A549 (cell line): ENCODE data around the gene SEL1L3. TPM values are rescaled to one million over a fixed set of nuclear protein-coding genes. Genes with fewer than 3 reads are reported as not detected.

Experiments
- ATAC-seq, 2 experiments: fragments of 200-7000 bp in 1 of 2; fragments of >200 bp in 1 of 2; cut with Nextera tagmentation in 1 of 2; cut with Tn5 transposase in 1 of 2; 3 replicates each; pipeline versions ENCODE4 v1.8.0 to v1.9.1; 2018 to 2020; ENCODE audit warnings: mild to moderate bottlenecking in 1 of 2, moderate library complexity in 1 of 2
- CTCF ChIA-PET: fragments of 300-600 bp; sonication (Branson Sonifier 250); formaldehyde crosslinking; extraction: SDS; loops from one replicate; lab custom pipeline; 2021; ENCODE audit warnings: antibody characterized with exemption, inconsistent platforms; lab: Yijun Ruan, JAX
- POLR2A ChIA-PET: fragments of 350-600 bp; formaldehyde crosslinking; extraction: SDS; loops from one replicate; lab custom pipeline; 2021; ENCODE audit warnings: antibody characterized with exemption, inconsistent platforms; lab: Yijun Ruan, JAX
- DNase-seq, 2 experiments: peaks; one replicate each; pipeline versions ENCODE4 v3.0.0 to v3.0.0-alpha.2; 2011 to 2016; ENCODE audit warnings: low read depth in 1 of 2, low spot score in 1 of 2
- FAIRE-seq: peaks from 2 replicates; lab custom pipeline; 2011; peaks lifted over from hg19 to GRCh38; lab: Jason Lieb, UNC
- H3K27ac ChIP-seq, 2 experiments: fragments of >200 bp; sonication (Bioruptor Twin); formaldehyde crosslinking; 3 replicates each; pipeline ENCODE4 v1.5.1; 2016 to 2017
- H3K4me1 ChIP-seq: fragments of >200 bp; sonication (Bioruptor Twin); formaldehyde crosslinking; 3 replicates; pipeline ENCODE4 v1.6.1; 2016
- H3K4me2 ChIP-seq: fragments of >200 bp; sonication (Bioruptor Twin); formaldehyde crosslinking; 3 replicates; pipeline ENCODE4 v1.6.1; 2016
- H3K4me3 ChIP-seq: fragments of >200 bp; sonication (Bioruptor Twin); formaldehyde crosslinking; 3 replicates; pipeline ENCODE4 v1.5.1; 2016
- H3K9me3 ChIP-seq: fragments of >200 bp; sonication (Bioruptor Twin); formaldehyde crosslinking; 3 replicates; pipeline ENCODE4 v1.6.1; 2016
- CBX2 ChIP-seq: fragments of 200-600 bp; sonication (generic); IDR thresholded peaks from 2 replicates; pipeline ENCODE4 v1.6.1; 2016; ENCODE audit warnings: low read depth, mild to moderate bottlenecking, borderline replicate concordance
- CEBPB ChIP-seq, 2 experiments: fragments of >200 bp in 1 of 2; sonication (Bioruptor Twin) in 1 of 2; formaldehyde crosslinking in 1 of 2; IDR thresholded peaks; 2 replicates each; pipeline ENCODE4 v1.6.1; 2012 to 2016
- EHMT2 ChIP-seq: fragments of 200-600 bp; sonication (generic); IDR thresholded peaks from 2 replicates; pipeline ENCODE4 v1.6.1; 2016; ENCODE audit warnings: antibody characterized with exemption, low read depth, mild to moderate bottlenecking, moderate library complexity
- EP300 ChIP-seq, 2 experiments: fragments of >200 bp; sonication (Bioruptor Twin); formaldehyde crosslinking; IDR thresholded peaks; 2 replicates in 1 of 2; 3 replicates in 1 of 2; pipeline ENCODE4 v1.6.1; 2016 to 2017
- GATA3 ChIP-seq: IDR thresholded peaks from 2 replicates; pipeline ENCODE4 v1.6.1; 2012; ENCODE audit warnings: borderline replicate concordance
- HDAC2 ChIP-seq: fragments of 200-600 bp; sonication (generic); IDR thresholded peaks from 2 replicates; pipeline ENCODE4 v1.6.1; 2016
- HOXB13 ChIP-seq: fragments of 250-450 bp; sonication (Bioruptor Pico); IDR thresholded peaks from 2 replicates; pipeline ENCODE4 v1.5.0; 2020; ENCODE audit warnings: low read depth, mild to moderate bottlenecking, moderate library complexity
- JUN ChIP-seq, 2 experiments: fragments of >200 bp; sonication (Bioruptor Twin); formaldehyde crosslinking; IDR thresholded peaks; 2 replicates in 1 of 2; 3 replicates in 1 of 2; pipeline ENCODE4 v1.6.1; 2016 to 2017
- MAFK ChIP-seq: fragments of 450-650 bp; IDR thresholded peaks from 2 replicates; pipeline ENCODE4 v1.6.1; 2014; ENCODE audit not compliant: partially characterized antibody
- NFE2L2 ChIP-seq: fragments of 150-350 bp; conservative IDR thresholded peaks from 2 replicates; pipeline ENCODE4 v1.6.1; 2014; ENCODE audit warnings: low read length
- PHF8 ChIP-seq: fragments of 200-600 bp; sonication (generic); IDR thresholded peaks from 2 replicates; pipeline ENCODE4 v1.6.1; 2016; ENCODE audit warnings: low read depth, mild to moderate bottlenecking, antibody characterized with exemption, moderate library complexity, borderline replicate concordance
- POLR2A ChIP-seq: IDR thresholded peaks from 2 replicates; pipeline ENCODE4 v1.6.1; 2012; ENCODE audit warnings: mild to moderate bottlenecking, low read length
- POLR2AphosphoS2 ChIP-seq: conservative IDR thresholded peaks from 2 replicates; pipeline ENCODE4 v1.6.1; 2012; ENCODE audit warnings: low read length, improper control_type of control experiment, inconsistent platforms
- SREBF2 ChIP-seq: fragments of 450-650 bp; IDR thresholded peaks from 2 replicates; pipeline ENCODE4 v1.6.1; 2014; ENCODE audit warnings: mild to moderate bottlenecking, moderate library complexity
- TFCP2L1 ChIP-seq: fragments of 250-450 bp; sonication (Bioruptor Pico); IDR thresholded peaks from 2 replicates; pipeline ENCODE4 v1.5.0; 2021; ENCODE audit warnings: mild to moderate bottlenecking
- TP53 ChIP-seq: fragments of 250-450 bp; sonication (Bioruptor Pico); IDR thresholded peaks from 2 replicates; pipeline ENCODE4 v1.5.0; 2021; ENCODE audit warnings: mild to moderate bottlenecking, moderate library complexity
- ZSCAN20 ChIP-seq: fragments of 250-450 bp; sonication (Bioruptor Pico); IDR thresholded peaks from 2 replicates; pipeline ENCODE4 v1.8.0; 2022; ENCODE audit warnings: mild to moderate bottlenecking, moderate library complexity
- WGBS: methylation state at CpG from one replicate; pipeline ENCODE4 v1.1.6; 2017; ENCODE audit errors: missing lambda C conversion rate; 5-methylcytosine and 5-hydroxymethylcytosine counted together
- polyA plus RNA-seq, 4 experiments: library from polyadenylated mRNA; depleted of rRNA in 3 of 4; stranded (reverse); fragments of >200 nt; fragmentation: RNase III in 1 of 4; extraction: RNeasy Plus Mini Kit Qiagen cat#74134 plus additional on column Dnase treatment in 1 of 4; gene quantifications; 2 replicates in 3 of 4; 3 replicates in 1 of 4; pipeline ENCODE4 v1.2.3, GENCODE V29; 2011 to 2017
- TF ChIP-seq, protein P1 (sequence below): fragments of >200 bp; sonication (Bioruptor Twin); formaldehyde crosslinking; IDR thresholded peaks from 3 replicates; pipeline ENCODE4 v1.5.1; 2016
- TF ChIP-seq, protein P2 (sequence below): IDR thresholded peaks from 2 replicates; pipeline ENCODE4 v1.6.1; 2012
- TF ChIP-seq, protein P3 (sequence below): IDR thresholded peaks from 2 replicates; pipeline ENCODE4 v1.6.1; 2012; ENCODE audit warnings: low read depth, borderline replicate concordance
- TF ChIP-seq, protein P4 (sequence below): IDR thresholded peaks from 2 replicates; pipeline ENCODE4 v1.6.1; 2012
- TF ChIP-seq, protein P5 (sequence below): fragments of 250-450 bp; sonication (Bioruptor Pico); IDR thresholded peaks from 2 replicates; pipeline ENCODE4 v1.5.0; 2020; ENCODE audit warnings: low read depth, mild to moderate bottlenecking, moderate library complexity
- TF ChIP-seq, protein P6 (sequence below): fragments of 250-450 bp; sonication (Bioruptor Pico); IDR thresholded peaks from 2 replicates; pipeline ENCODE4 v1.5.0; 2021; ENCODE audit warnings: mild to moderate bottlenecking, moderate library complexity, borderline replicate concordance

SEL1L3 gene
- polyA plus RNA-seq, 2 of the 4 experiments (the other 2 are of a cell fraction), result 26.1 to 27.0 TPM

DNA sequence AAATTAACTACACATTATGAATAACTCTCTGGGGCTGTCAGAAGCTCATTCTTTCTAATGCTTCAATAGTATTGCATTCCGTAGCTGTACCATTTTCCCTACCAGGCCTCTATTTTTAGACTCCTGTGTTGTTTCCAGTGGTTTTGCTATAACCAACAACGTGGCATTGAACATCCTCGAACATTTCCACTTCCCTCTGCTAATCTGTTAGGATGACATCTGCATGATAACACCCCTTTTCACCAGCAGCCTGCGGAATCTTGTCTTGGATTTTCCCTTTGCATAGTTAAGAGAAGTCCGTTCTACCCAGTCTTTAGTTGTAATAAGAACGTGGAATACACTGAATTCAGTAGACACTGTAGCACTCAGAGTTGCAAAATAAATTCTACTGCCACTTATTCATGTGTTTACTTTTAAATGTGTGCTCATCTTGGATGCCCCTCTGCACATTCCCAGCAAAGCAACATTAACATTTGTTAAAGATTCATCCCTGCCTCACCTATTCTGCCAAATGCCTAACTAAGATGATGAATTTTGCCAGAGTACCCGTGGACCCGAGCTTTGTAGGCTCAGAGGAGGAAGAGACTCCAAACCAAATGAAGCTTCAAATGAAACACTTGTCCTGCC lies 55.6 kb downstream of the SEL1L3 start:
- H3K4me3 ChIP-seq, result no peak overlapping the region
- peaks cover 40% of the 10 kb centered on the region for H3K4me1 ChIP-seq
- no peaks in the 10 kb centered on the region for H3K9me3 ChIP-seq
- 0 out of 6 replicates have a peak overlapping the region, but pooled peaks of 1 of the 2 experiments have one; percentile 23 for H3K27ac ChIP-seq
- ATAC-seq (no peak), DNase-seq (no peak), FAIRE-seq (no peak)
- TF ChIP-seq, protein P1, sequence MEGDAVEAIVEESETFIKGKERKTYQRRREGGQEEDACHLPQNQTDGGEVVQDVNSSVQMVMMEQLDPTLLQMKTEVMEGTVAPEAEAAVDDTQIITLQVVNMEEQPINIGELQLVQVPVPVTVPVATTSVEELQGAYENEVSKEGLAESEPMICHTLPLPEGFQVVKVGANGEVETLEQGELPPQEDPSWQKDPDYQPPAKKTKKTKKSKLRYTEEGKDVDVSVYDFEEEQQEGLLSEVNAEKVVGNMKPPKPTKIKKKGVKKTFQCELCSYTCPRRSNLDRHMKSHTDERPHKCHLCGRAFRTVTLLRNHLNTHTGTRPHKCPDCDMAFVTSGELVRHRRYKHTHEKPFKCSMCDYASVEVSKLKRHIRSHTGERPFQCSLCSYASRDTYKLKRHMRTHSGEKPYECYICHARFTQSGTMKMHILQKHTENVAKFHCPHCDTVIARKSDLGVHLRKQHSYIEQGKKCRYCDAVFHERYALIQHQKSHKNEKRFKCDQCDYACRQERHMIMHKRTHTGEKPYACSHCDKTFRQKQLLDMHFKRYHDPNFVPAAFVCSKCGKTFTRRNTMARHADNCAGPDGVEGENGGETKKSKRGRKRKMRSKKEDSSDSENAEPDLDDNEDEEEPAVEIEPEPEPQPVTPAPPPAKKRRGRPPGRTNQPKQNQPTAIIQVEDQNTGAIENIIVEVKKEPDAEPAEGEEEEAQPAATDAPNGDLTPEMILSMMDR, result no peak
- TF ChIP-seq, protein P2, sequence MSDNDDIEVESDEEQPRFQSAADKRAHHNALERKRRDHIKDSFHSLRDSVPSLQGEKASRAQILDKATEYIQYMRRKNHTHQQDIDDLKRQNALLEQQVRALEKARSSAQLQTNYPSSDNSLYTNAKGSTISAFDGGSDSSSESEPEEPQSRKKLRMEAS, result no peak
- TF ChIP-seq JUN (IDR thresholded peaks at IDR 0.05), result no peak
- no peak for TF ChIP-seq MAFK
- TF ChIP-seq, protein P3, sequence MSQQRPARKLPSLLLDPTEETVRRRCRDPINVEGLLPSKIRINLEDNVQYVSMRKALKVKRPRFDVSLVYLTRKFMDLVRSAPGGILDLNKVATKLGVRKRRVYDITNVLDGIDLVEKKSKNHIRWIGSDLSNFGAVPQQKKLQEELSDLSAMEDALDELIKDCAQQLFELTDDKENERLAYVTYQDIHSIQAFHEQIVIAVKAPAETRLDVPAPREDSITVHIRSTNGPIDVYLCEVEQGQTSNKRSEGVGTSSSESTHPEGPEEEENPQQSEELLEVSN, result no peak
- CTCF ChIA-PET, result interaction anchor here (1.5 kb wide), 1 partner anchor 15 kb away, joined by 5 read pairs; no protein-coding TSS in a partner anchor
- POLR2A ChIA-PET, result no interaction called here
- WGBS, result 59% methylated on average over 8 of the region's 8 CpGs
- peak overlapping the region; percentile 43 for H3K4me2 ChIP-seq

DNA sequence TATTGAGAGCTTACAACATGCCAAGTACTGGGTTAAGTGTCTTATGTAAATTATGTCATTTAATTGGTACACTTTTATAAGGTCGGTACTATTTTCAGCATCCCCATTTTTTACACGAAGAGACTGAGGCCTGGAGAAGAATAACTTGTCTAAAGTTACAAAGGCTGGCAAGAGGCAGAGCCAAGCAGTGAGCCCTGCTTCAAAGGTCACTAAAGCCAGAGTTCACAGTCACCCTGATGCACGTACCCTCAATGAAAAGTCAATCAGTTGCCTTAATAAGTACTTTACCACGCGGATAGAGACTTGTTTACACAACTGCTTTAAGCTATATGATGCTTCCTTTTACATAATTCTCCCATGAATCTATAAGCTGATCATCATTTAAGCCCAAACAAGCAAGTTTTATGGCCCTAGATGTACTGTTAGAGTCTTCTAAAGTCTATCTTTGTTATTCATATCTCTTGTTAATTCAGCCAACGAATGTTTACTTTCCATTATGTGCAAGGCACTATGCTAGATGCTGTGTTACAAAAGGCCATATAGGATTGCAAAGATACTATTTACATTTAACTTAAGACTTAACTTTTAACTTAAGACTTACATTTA lies 57.4 kb downstream of the SEL1L3 start:
- H3K4me2 ChIP-seq, result no peak overlapping the region
- FAIRE-seq, result no peak
- H3K27ac ChIP-seq, result no peak overlapping the region
- POLR2A ChIA-PET, result no interaction called here
- H3K4me3 ChIP-seq, result no peak overlapping the region
- 88% methylated on average over 6 of the region's 6 CpGs for WGBS
- no peak for ATAC-seq
- no peaks in the 10 kb centered on the region for H3K9me3 ChIP-seq
- peaks cover 22% of the 10 kb centered on the region for H3K4me1 ChIP-seq
- TF ChIP-seq CBX2 (no peak), POLR2A (no peak), TP53 (no peak), CEBPB (IDR thresholded peaks at IDR 0.05) (no peak), TFCP2L1 (no peak), PHF8 (no peak), POLR2AphosphoS2 (no peak), ZSCAN20 (no peak), EP300 (IDR thresholded peaks at IDR 0.05) (no peak), NFE2L2 (no peak), HDAC2 (no peak), HOXB13 (CRISPR knock-in tag) (no peak), GATA3 (no peak), EHMT2 (no peak), SREBF2 (no peak)
- TF ChIP-seq, protein P4, sequence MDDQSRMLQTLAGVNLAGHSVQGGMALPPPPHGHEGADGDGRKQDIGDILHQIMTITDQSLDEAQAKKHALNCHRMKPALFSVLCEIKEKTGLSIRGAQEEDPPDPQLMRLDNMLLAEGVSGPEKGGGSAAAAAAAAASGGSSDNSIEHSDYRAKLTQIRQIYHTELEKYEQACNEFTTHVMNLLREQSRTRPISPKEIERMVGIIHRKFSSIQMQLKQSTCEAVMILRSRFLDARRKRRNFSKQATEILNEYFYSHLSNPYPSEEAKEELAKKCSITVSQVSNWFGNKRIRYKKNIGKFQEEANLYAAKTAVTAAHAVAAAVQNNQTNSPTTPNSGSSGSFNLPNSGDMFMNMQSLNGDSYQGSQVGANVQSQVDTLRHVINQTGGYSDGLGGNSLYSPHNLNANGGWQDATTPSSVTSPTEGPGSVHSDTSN, result no peak
- TF ChIP-seq, protein P5, sequence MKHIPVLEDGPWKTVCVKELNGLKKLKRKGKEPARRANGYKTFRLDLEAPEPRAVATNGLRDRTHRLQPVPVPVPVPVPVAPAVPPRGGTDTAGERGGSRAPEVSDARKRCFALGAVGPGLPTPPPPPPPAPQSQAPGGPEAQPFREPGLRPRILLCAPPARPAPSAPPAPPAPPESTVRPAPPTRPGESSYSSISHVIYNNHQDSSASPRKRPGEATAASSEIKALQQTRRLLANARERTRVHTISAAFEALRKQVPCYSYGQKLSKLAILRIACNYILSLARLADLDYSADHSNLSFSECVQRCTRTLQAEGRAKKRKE (CRISPR knock-in tag), result no peak
- TF ChIP-seq, protein P6, sequence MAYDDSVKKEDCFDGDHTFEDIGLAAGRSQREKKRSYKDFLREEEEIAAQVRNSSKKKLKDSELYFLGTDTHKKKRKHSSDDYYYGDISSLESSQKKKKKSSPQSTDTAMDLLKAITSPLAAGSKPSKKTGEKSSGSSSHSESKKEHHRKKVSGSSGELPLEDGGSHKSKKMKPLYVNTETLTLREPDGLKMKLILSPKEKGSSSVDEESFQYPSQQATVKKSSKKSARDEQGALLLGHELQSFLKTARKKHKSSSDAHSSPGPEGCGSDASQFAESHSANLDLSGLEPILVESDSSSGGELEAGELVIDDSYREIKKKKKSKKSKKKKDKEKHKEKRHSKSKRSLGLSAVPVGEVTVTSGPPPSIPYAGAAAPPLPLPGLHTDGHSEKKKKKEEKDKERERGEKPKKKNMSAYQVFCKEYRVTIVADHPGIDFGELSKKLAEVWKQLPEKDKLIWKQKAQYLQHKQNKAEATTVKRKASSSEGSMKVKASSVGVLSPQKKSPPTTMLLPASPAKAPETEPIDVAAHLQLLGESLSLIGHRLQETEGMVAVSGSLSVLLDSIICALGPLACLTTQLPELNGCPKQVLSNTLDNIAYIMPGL (CRISPR knock-in tag), result no peak
- TF ChIP-seq, all 56 proteins: peak for 0
- DNase-seq, result no peak
- CTCF ChIA-PET, result interaction anchor here (1.0 kb wide), 1 partner anchor 13 kb away, joined by 4 read pairs; no protein-coding TSS in a partner anchor
